DOHH2 (cell line): ENCODE data around the gene C2CD5.

Source experiments
- EZH2phosphoT487 ChIP-seq: fragments of 200-600 bp; sonication (generic); IDR thresholded peaks from 2 replicates; pipeline ENCODE4 v1.6.1; 2017; ENCODE audit warnings: borderline replicate concordance, mild to moderate bottlenecking, antibody characterized with exemption, low read length, moderate library complexity, mixed read lengths
- TF ChIP-seq, protein P1 (sequence below): fragments of 200-600 bp; sonication (generic); IDR thresholded peaks from one replicate; pipeline ENCODE4 v1.5.1; 2014; ENCODE audit warnings: antibody characterized with exemption, mild to moderate bottlenecking, low read depth, low read length; ENCODE audit not compliant: poor library complexity, severe bottlenecking

DNA sequence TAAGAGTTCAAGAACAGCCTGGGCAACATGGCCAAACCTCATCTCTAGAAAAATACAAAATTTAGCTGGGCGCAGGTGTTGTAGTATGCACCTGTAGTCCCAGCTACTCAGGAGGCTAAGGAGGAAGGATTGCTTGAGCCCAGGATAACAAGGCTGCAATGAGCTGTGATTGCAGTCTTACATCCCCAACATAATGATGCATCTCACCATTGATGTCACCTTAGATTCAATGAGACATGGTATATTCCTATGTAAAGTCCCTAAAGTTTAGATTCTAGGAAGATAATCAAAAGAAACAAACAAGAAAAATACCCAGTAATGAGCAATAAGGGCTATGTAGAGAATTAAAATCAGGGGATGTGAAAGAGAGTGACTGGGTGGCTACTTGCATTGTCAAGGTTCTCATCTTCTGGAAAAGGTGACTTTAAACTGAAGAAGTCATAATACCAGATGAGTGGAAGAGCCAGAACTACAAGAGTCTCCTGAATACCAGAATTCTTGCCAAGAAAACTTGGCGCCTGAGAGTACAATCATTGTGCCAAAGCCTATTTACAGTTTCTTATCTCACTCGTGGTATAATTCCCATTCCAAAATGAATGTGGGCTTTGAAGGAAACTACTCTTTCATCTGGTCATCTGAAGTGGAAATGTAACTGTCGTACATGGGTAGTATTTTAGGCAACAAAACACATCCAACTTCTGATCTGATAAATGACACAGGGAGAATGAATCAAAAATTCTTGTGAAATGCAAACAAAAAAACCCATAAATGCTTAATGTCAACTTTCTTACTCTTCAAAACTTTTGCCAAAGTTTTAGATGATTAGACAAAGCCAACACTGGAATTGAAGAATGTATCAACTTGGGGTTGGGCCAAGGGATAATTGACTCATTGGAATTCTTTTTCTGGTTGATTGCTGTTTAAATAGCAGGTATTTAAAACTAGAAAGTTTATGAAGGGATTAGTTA lies 128.7 kb downstream of the C2CD5 start:
- TF ChIP-seq, protein P1, sequence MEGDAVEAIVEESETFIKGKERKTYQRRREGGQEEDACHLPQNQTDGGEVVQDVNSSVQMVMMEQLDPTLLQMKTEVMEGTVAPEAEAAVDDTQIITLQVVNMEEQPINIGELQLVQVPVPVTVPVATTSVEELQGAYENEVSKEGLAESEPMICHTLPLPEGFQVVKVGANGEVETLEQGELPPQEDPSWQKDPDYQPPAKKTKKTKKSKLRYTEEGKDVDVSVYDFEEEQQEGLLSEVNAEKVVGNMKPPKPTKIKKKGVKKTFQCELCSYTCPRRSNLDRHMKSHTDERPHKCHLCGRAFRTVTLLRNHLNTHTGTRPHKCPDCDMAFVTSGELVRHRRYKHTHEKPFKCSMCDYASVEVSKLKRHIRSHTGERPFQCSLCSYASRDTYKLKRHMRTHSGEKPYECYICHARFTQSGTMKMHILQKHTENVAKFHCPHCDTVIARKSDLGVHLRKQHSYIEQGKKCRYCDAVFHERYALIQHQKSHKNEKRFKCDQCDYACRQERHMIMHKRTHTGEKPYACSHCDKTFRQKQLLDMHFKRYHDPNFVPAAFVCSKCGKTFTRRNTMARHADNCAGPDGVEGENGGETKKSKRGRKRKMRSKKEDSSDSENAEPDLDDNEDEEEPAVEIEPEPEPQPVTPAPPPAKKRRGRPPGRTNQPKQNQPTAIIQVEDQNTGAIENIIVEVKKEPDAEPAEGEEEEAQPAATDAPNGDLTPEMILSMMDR, result no peak
- no peak for TF ChIP-seq EZH2phosphoT487
